Spleen (tissue), 11 donors: Measurements from ENCODE around the gene PKN1. TPM values are rescaled to one million over a fixed set of nuclear protein-coding genes. Genes with fewer than 3 reads are reported as not detected.
"Not testable (repeated sequence)": the region's sequence is repeated elsewhere in the genome, so short reads cannot be mapped to it uniquely, and the experiment has no call there.

ENCODE experiments used
- DNase-seq: peaks from one replicate; pipeline ENCODE4 v3.0.0-alpha.2; 2020
- H3K27ac ChIP-seq, 8 donors: fragments of 200-600 bp; sonication (generic) in 7 of 8; 1 replicate in 4 of 8; 2 replicates in 4 of 8; pipeline versions ENCODE4 v1.5.0 to v1.8.0; 2016 to 2021; ENCODE audit warnings: inconsistent platforms in 4 of 8, mild to moderate bottlenecking in 4 of 8, moderate library complexity in 1 of 8
- H3K27me3 ChIP-seq, 7 donors: fragments of 200-600 bp; sonication (generic) in 6 of 7; replicated peaks in 1 of 7; 1 replicate in 4 of 7; 2 replicates in 3 of 7; pipeline versions ENCODE4 v1.5.0 to v1.8.0; 2016 to 2021; ENCODE audit warnings: inconsistent platforms in 3 of 7, mild to moderate bottlenecking in 1 of 7
- H3K36me3 ChIP-seq, 6 donors: fragments of 200-600 bp; sonication (generic) in 5 of 6; 1 replicate in 4 of 6; 2 replicates in 2 of 6; pipeline versions ENCODE4 v1.5.0 to v1.8.0; 2016 to 2021; ENCODE audit warnings: inconsistent platforms in 2 of 6
- H3K4me1 ChIP-seq, 6 donors: fragments of 200-600 bp; sonication (generic) in 5 of 6; 1 replicate in 3 of 6; 2 replicates in 3 of 6; pipeline versions ENCODE4 v1.5.0 to v1.8.0; 2016 to 2021; ENCODE audit warnings: inconsistent platforms in 3 of 6
- H3K4me3 ChIP-seq, 8 donors: fragments of 200-600 bp; sonication (generic) in 7 of 8; 1 replicate in 4 of 8; 2 replicates in 4 of 8; pipeline versions ENCODE4 v1.5.0 to v1.8.0; 2016 to 2021; ENCODE audit warnings: inconsistent platforms in 4 of 8, mild to moderate bottlenecking in 4 of 8, moderate library complexity in 2 of 8
- H3K9me3 ChIP-seq, 8 donors: fragments of 200-600 bp; sonication (generic) in 7 of 8; 1 replicate in 4 of 8; 2 replicates in 4 of 8; pipeline versions ENCODE4 v1.5.0 to v1.8.0; 2016 to 2021; ENCODE audit warnings: inconsistent platforms in 4 of 8
- CTCF ChIP-seq, 11 experiments: fragments of 200-600 bp in 7 of 11; fragments of 450-650 bp in 4 of 11; sonication (generic) in 4 of 11; IDR thresholded peaks in 8 of 11; conservative IDR thresholded peaks in 3 of 11; 1 replicate in 7 of 11; 2 replicates in 4 of 11; pipeline versions ENCODE4 v1.4.0 to v1.8.0; 2016 to 2021; ENCODE audit warnings: antibody characterized with exemption in 11 of 11, inconsistent platforms in 4 of 11, mild to moderate bottlenecking in 1 of 11
- POLR2A ChIP-seq, 3 donors: fragments of 450-650 bp; IDR thresholded peaks; one replicate each; pipeline ENCODE4 v1.5.1; 2017; ENCODE audit warnings: antibody characterized with exemption in 3 of 3, mild to moderate bottlenecking in 1 of 3
- POLR2AphosphoS5 ChIP-seq, 3 donors: sonication (generic); formaldehyde crosslinking; IDR thresholded peaks; one replicate each; pipeline ENCODE4 v1.5.1; 2017; ENCODE audit warnings: antibody characterized with exemption in 3 of 3
- WGBS, 5 donors: extraction: QIAGEN DNeasy Blood & Tissue Kit in 3 of 5; methylation state at CpG; one replicate each; pipeline versions ENCODE4 v1.1.5 to v1.1.7; 2013 to 2018; 5-methylcytosine and 5-hydroxymethylcytosine counted together
- intact Hi-C: fragments of 100-400 bp; cut with DNase I; formaldehyde crosslinking; loops from one replicate; pipeline ENCODE4 v1.15.0; 2023; ENCODE audit warnings: low total_unique reads
- polyA plus RNA-seq, 3 donors: library from polyadenylated mRNA; stranded (reverse); fragments of 200-250 nt; gene quantifications; one replicate each; pipeline ENCODE4 v1.2.1, GENCODE V29; 2013
- total RNA-seq, 7 donors: library from RNA; depleted of rRNA in 3 of 7; stranded (reverse); fragments of >200 nt in 3 of 7; fragmentation: NEBNext Ultra II Directional in 4 of 7; extraction: Animal tissue kit (Norgen Biotek cat#: 25700) in 4 of 7; gene quantifications; one replicate each; pipeline versions ENCODE4 v1.1.0 to v1.2.1, GENCODE V29; 2016 to 2021
- donor health status: healthy with polysubstance abuse.
- donor health status: DM: no; HTN: no; CAD: no; lungs with moderate emphysema.
- donor health status: DM: no; HTN: no; CAD: no.
- donor health status: Bipolar disorder and iron deficiency.
- donor health status: healthy.
- donor health status: DM: no; HTN: no; CAD: no.
- donor health status: DM: yes; HTN: yes; CAD: no.

The PKN1 gene
- total and polyA plus RNA-seq, 10 donors, result 93.3 to 213 (median 166) TPM

GRCh38 chr19:14395262-14395661, 37.8 kb upstream of the PKN1 start:
- no peaks in the 10 kb centered on the region for H3K27me3 ChIP-seq
- peak; percentile 70 for DNase-seq
- no peak overlapping the region for H3K4me3 ChIP-seq
- H3K9me3 ChIP-seq, result no peaks in the 10 kb centered on the region
- peaks cover 0 to 1% (median 0%) of the 10 kb centered on the region in 6 donors for H3K4me1 ChIP-seq
- peaks cover 0 to 98% (median 92%) of the 10 kb centered on the region in 6 donors for H3K36me3 ChIP-seq
- WGBS, 5 donors, result 91 to 96% (median 93%) methylated on average over 8 to 9 of the region's 9 CpGs
- TF ChIP-seq CTCF (IDR thresholded peaks at IDR 0.05 in 8 of 11, conservative IDR thresholded peaks at IDR 0.05 in 3 of 11) (no peak), POLR2A (IDR thresholded peaks at IDR 0.05) (no peak), POLR2AphosphoS5 (IDR thresholded peaks at IDR 0.05) (no peak)
- intact Hi-C loops, result no loop called here
- peak overlapping the region in 1 of 8 donors; percentile 31 for H3K27ac ChIP-seq

- TF ChIP-seq POLR2AphosphoS5 (IDR thresholded peaks at IDR 0.05) (peak; percentile 37 to 74 (median 46)), POLR2A (IDR thresholded peaks at IDR 0.05) (no peak)
- Histone ChIP-seq H3K36me3 (peaks cover 0 to 98% (median 92%) of the 10 kb centered on the region in 6 donors), H3K4me3 (no peak overlapping the region), H3K27ac (peak overlapping the region in 2 of 8 donors; percentile 5 to 31), H3K27me3 (no peaks in the 10 kb centered on the region), H3K9me3 (no peaks in the 10 kb centered on the region), H3K4me1 (peaks cover 0 to 7% (median 0%) of the 10 kb centered on the region in 6 donors)
- intact Hi-C loops, result no loop called here
- 75 to 91% (median 87%) methylated on average over 14 to 16 of the region's 16 CpGs for WGBS, 5 donors
- DNase-seq, result peak; percentile 73
Observed at GRCh38 chr19:14395710-14396336, 37.3 kb upstream of the PKN1 start.

GRCh38 chr19:14396730-14397129, 36.4 kb upstream of the PKN1 start:
- H3K36me3 ChIP-seq, result peaks cover 0 to 98% (median 92%) of the 10 kb centered on the region in 6 donors
- 70 to 97% (median 89%) methylated on average over 2 to 3 of the region's 3 CpGs for WGBS, 5 donors
- not testable (repeated sequence) for H3K4me3 ChIP-seq

GRCh38 chr19:14397168-14397567, 35.9 kb upstream of the PKN1 start:
- WGBS, 5 donors, result 89 to 94% (median 89%) methylated on average over 8 to 15 of the region's 16 CpGs
- H3K4me3 ChIP-seq, intact Hi-C loops, DNase-seq, H3K27ac ChIP-seq, H3K9me3 ChIP-seq, H3K27me3 ChIP-seq: not testable (repeated sequence)
- Histone ChIP-seq H3K4me1 (peaks cover 0 to 21% (median 9%) of the 10 kb centered on the region in 6 donors), H3K36me3 (peaks cover 0 to 98% (median 92%) of the 10 kb centered on the region in 6 donors)

More at GRCh38 chr19:14396730-14397129, 36.4 kb upstream of the PKN1 start:
- DNase-seq, intact Hi-C loops, H3K9me3 ChIP-seq, H3K27me3 ChIP-seq: not testable (repeated sequence)
- peak overlapping the region in 2 of 8 donors; percentile 5 to 31 for H3K27ac ChIP-seq
- peaks cover 0 to 16% (median 8%) of the 10 kb centered on the region in 6 donors for H3K4me1 ChIP-seq
- TF ChIP-seq POLR2AphosphoS5 (IDR thresholded peaks at IDR 0.05), result peak in 1 of 3 donors; percentile 0

- Histone ChIP-seq H3K36me3 (peaks cover 0 to 98% (median 92%) of the 10 kb centered on the region in 6 donors), H3K27me3 (no peaks in the 10 kb centered on the region), H3K27ac (peak overlapping the region in 7 of 8 donors; percentile 13 to 76 (median 63)), H3K4me3 (no peak overlapping the region), H3K4me1 (peaks cover 0 to 45% (median 19%) of the 10 kb centered on the region in 6 donors), H3K9me3 (no peaks in the 10 kb centered on the region)
- intact Hi-C loops, result no loop called here
- DNase-seq, result no peak
- WGBS, 5 donors, result 66 to 80% (median 79%) methylated on average over 11 of the region's 11 CpGs
- TF ChIP-seq CTCF (IDR thresholded peaks at IDR 0.05 in 8 of 11, conservative IDR thresholded peaks at IDR 0.05 in 3 of 11) (no peak), POLR2AphosphoS5 (IDR thresholded peaks at IDR 0.05) (no peak), POLR2A (IDR thresholded peaks at IDR 0.05) (no peak)
Observed at GRCh38 chr19:14400951-14401431, 32.1 kb upstream of the PKN1 start.
